Esophagus muscularis mucosa (tissue), 4 donors: ENCODE measurements around the gene RNU6-8. TPM values are rescaled to one million over a fixed set of nuclear protein-coding genes. Genes with fewer than 3 reads are reported as not detected.

ENCODE experiments used
- DNase-seq: peaks from one replicate; pipeline ENCODE4 v3.0.0-alpha.2; 2017; ENCODE audit errors: extremely low spot score
- H3K27ac ChIP-seq, 4 donors: fragments of 200-600 bp; sonication (generic); replicated peaks in 1 of 4; 1 replicate in 3 of 4; 2 replicates in 1 of 4; pipeline ENCODE4 v1.5.1; 2016 to 2019; ENCODE audit warnings: mild to moderate bottlenecking in 1 of 4
- H3K27me3 ChIP-seq, 4 donors: fragments of 200-600 bp; sonication (generic); one replicate each; pipeline versions ENCODE4 v1.5.1 to v1.6.0; 2016 to 2019
- H3K36me3 ChIP-seq, 4 donors: fragments of 200-600 bp; sonication (generic); one replicate each; pipeline ENCODE4 v1.5.1; 2016 to 2019
- H3K4me1 ChIP-seq, 4 donors: fragments of 200-600 bp; sonication (generic); one replicate each; pipeline ENCODE4 v1.5.1; 2016 to 2019
- H3K4me3 ChIP-seq, 4 donors: fragments of 200-600 bp; sonication (generic); 1 replicate in 2 of 4; 2 replicates in 2 of 4; pipeline ENCODE4 v1.5.1; 2016 to 2019; ENCODE audit warnings: mild to moderate bottlenecking in 4 of 4, moderate library complexity in 1 of 4
- H3K9me3 ChIP-seq, 4 donors: fragments of 200-600 bp; sonication (generic); 1 replicate in 3 of 4; 2 replicates in 1 of 4; pipeline ENCODE4 v1.5.1; 2016 to 2019
- CTCF ChIP-seq, 3 experiments: fragments of 200-600 bp in 2 of 3; fragments of 450-650 bp in 1 of 3; sonication (generic) in 2 of 3; IDR thresholded peaks; one replicate each; pipeline ENCODE4 v1.5.1; 2017 to 2019; ENCODE audit warnings: antibody characterized with exemption in 3 of 3, mild to moderate bottlenecking in 2 of 3, moderate library complexity in 1 of 3
- EP300 ChIP-seq: sonication (generic); formaldehyde crosslinking; IDR thresholded peaks from one replicate; pipeline ENCODE4 v1.6.1; 2017; ENCODE audit warnings: antibody characterized with exemption
- POLR2A ChIP-seq: fragments of 450-650 bp; IDR thresholded peaks from one replicate; pipeline ENCODE4 v1.6.1; 2017; ENCODE audit warnings: antibody characterized with exemption, moderate library complexity, mild to moderate bottlenecking, low read depth
- POLR2AphosphoS5 ChIP-seq, 2 donors: sonication (generic); formaldehyde crosslinking; IDR thresholded peaks; one replicate each; pipeline ENCODE4 v1.6.1; 2017; ENCODE audit warnings: antibody characterized with exemption in 2 of 2
- WGBS: methylation state at CpG from one replicate; pipeline ENCODE4 v1.1.5; 2018; 5-methylcytosine and 5-hydroxymethylcytosine counted together
- intact Hi-C: fragments of 100-400 bp; cut with DNase I; formaldehyde crosslinking; loops from one replicate; pipeline ENCODE4 v1.15.1; 2023
- small RNA-seq, 3 donors: library from RNA; depleted of rRNA; stranded (forward); fragments of <200 nt; gene quantifications; one replicate each; pipeline ENCODE3, GENCODE V24; 2016
- total RNA-seq, 4 donors: library from RNA; depleted of rRNA; stranded (reverse); fragments of >200 nt; gene quantifications; one replicate each; pipeline versions ENCODE4 v1.1.0 to v1.2.1, GENCODE V29; 2016

Gene RNU6-8
- total RNA-seq, 4 donors from 2014 or later, result not detected

GRCh38 chr14:32167907-32168306, 35.2 kb downstream of the RNU6-8 start:
- H3K4me3 ChIP-seq, result no peak overlapping the region
- WGBS, result 93% methylated on average over 3 of the region's 3 CpGs
- no peak overlapping the region for H3K27ac ChIP-seq
- no peak for DNase-seq
- no peaks in the 10 kb centered on the region for H3K27me3 ChIP-seq
- no peaks in the 10 kb centered on the region for H3K4me1 ChIP-seq
- TF ChIP-seq EP300 (no peak), POLR2AphosphoS5 (IDR thresholded peaks at IDR 0.05) (no peak), CTCF (IDR thresholded peaks at IDR 0.05) (no peak), POLR2A (no peak)
- no peaks in the 10 kb centered on the region for H3K9me3 ChIP-seq
- intact Hi-C loops, result no loop called here
- no peaks in the 10 kb centered on the region for H3K36me3 ChIP-seq

- Histone ChIP-seq H3K36me3 (no peaks in the 10 kb centered on the region), H3K4me1 (no peaks in the 10 kb centered on the region), H3K27ac (no peak overlapping the region), H3K27me3 (no peaks in the 10 kb centered on the region), H3K4me3 (no peak overlapping the region), H3K9me3 (no peaks in the 10 kb centered on the region)
- TF ChIP-seq POLR2AphosphoS5 (IDR thresholded peaks at IDR 0.05) (no peak), POLR2A (no peak), EP300 (no peak), CTCF (IDR thresholded peaks at IDR 0.05) (no peak)
- WGBS, result 100% methylated on average over 1 of the region's 1 CpG
- intact Hi-C loops, result no loop called here
- DNase-seq, result no peak
Observed at GRCh38 chr14:32166924-32167323, 36.1 kb downstream of the RNU6-8 start.

- Histone ChIP-seq H3K4me3 (no peak overlapping the region), H3K36me3 (no peaks in the 10 kb centered on the region), H3K9me3 (no peaks in the 10 kb centered on the region), H3K27ac (no peak overlapping the region), H3K4me1 (no peaks in the 10 kb centered on the region), H3K27me3 (no peaks in the 10 kb centered on the region)
- no peak for DNase-seq
- TF ChIP-seq POLR2A (no peak), EP300 (no peak), POLR2AphosphoS5 (IDR thresholded peaks at IDR 0.05) (no peak), CTCF (IDR thresholded peaks at IDR 0.05) (no peak)
- WGBS, result 84% methylated on average over 2 of the region's 2 CpGs
- intact Hi-C loops, result no loop called here
Observed at GRCh38 chr14:32166029-32166428, 37.0 kb downstream of the RNU6-8 start.

Small RNA genes within 50 kb of the gene (small RNA-seq; reads per million reads assigned to genes)
- 0 reads per million in 3 donors for gene RNU6-7
- 0 reads per million in 3 donors for gene RNU6-8

Other genes with a start within 250 kb of the RNU6-8 start
- 100 to 1,000 TPM; 171 to 223 (median 196) TPM for gene ARHGAP5, start 126.0 kb downstream of the RNU6-8 start, total RNA-seq
- gene RNU6-7, start 1.2 kb downstream of the RNU6-8 start, total RNA-seq, result not detected
- 10 to 100 TPM; 21.3 to 38.6 (median 31.5) TPM for gene AKAP6, start 126.0 kb upstream of the RNU6-8 start, total RNA-seq